K562 (cell line): Measurements from ENCODE around the gene DAB1. TPM values are rescaled to one million over a fixed set of nuclear protein-coding genes. Genes with fewer than 3 reads are reported as not detected.

ENCODE experiments used
- ATAC-seq: fragments of 200-7000 bp; cut with Tn5 transposase; 3 replicates; pipeline ENCODE4 v1.9.1; 2020; ENCODE audit warnings: moderate library complexity
- BruUV-seq: library from RNA; stranded (reverse); fragments of 400-500 nt; replicated peaks from 2 replicates; lab custom pipeline; 2021; lab: Mats Ljungman, UMichigan
- CTCF ChIA-PET: fragments of 300-600 bp; formaldehyde crosslinking; extraction: SDS; loops from one replicate; lab custom pipeline; 2021; ENCODE audit warnings: low intra/inter-chr PET ratio; lab: Yijun Ruan, JAX
- POLR2A ChIA-PET: fragments of 300-600, 350-650 bp; sonication (Branson Sonifier 250); formaldehyde crosslinking; extraction: SDS; loops from one replicate; lab custom pipeline; 2021; ENCODE audit warnings: antibody characterized with exemption, inconsistent platforms; lab: Yijun Ruan, JAX
- DNase-seq, 4 experiments: peaks; one replicate each; pipeline versions ENCODE4 v3.0.0 to v3.0.0-alpha.2; 2011 to 2018; ENCODE audit warnings: low spot score in 3 of 4, mixed read lengths in 3 of 4; ENCODE audit errors: extremely low read depth in 1 of 4
- FAIRE-seq: peaks from 2 replicates; lab custom pipeline; 2011; peaks lifted over from hg19 to GRCh38; lab: Jason Lieb, UNC
- H2AFZ ChIP-seq: 2 replicates; pipeline ENCODE4 v1.6.0; 2011; ENCODE audit warnings: low read depth, low read length, control low read depth, inconsistent platforms
- H3K27ac ChIP-seq: fragments of 200-600 bp; 3 replicates; pipeline ENCODE4 v1.8.0; 2011; ENCODE audit warnings: low read depth, mild to moderate bottlenecking, control low read depth, inconsistent platforms, low read length, moderate library complexity, mixed read lengths; ENCODE audit errors: extremely low read depth
- H3K27me3 ChIP-seq, 2 experiments: fragments of 300-600 bp in 1 of 2; 2 replicates in 1 of 2; 3 replicates in 1 of 2; pipeline versions ENCODE4 v1.6.0 to v1.8.0; 2011; ENCODE audit warnings: inconsistent platforms in 2 of 2, low read length in 2 of 2, mild to moderate bottlenecking in 1 of 2, mixed read lengths in 1 of 2, moderate library complexity in 1 of 2; ENCODE audit not compliant: control insufficient read depth in 2 of 2, insufficient read depth in 2 of 2
- H3K36me3 ChIP-seq: fragments of 300-600 bp; 3 replicates; pipeline ENCODE4 v1.8.0; 2011; ENCODE audit warnings: mild to moderate bottlenecking, low read length, inconsistent platforms; ENCODE audit not compliant: control insufficient read depth, insufficient read depth
- H3K4me1 ChIP-seq, 2 experiments: fragments of 200-600 bp in 1 of 2; replicated peaks in 1 of 2; 2 replicates in 1 of 2; 3 replicates in 1 of 2; pipeline versions ENCODE4 v1.5.1 to v1.8.0; 2011; ENCODE audit warnings: inconsistent platforms in 2 of 2, low read length in 2 of 2, mild to moderate bottlenecking in 1 of 2, mixed read lengths in 1 of 2, moderate library complexity in 1 of 2; ENCODE audit not compliant: control insufficient read depth in 2 of 2, insufficient read depth in 2 of 2
- H3K4me2 ChIP-seq: 2 replicates; pipeline ENCODE4 v1.6.1; 2011; ENCODE audit warnings: low read length, control low read depth, inconsistent platforms, mixed read lengths; ENCODE audit not compliant: insufficient read depth
- H3K4me3 ChIP-seq: fragments of 200-600 bp; sonication (generic), shearing (Covaris generic); 2 replicates; pipeline ENCODE4 v1.5.1; 2016; ENCODE audit warnings: control low read depth, inconsistent platforms
- H3K79me2 ChIP-seq: fragments of 200-600 bp; 3 replicates; pipeline ENCODE4 v1.8.0; 2011; ENCODE audit warnings: low read length, inconsistent platforms; ENCODE audit not compliant: control insufficient read depth, insufficient read depth
- H3K9ac ChIP-seq, 2 experiments: 2 replicates each; pipeline versions ENCODE4 v1.6.0 to v1.6.1; 2011; ENCODE audit warnings: low read depth in 2 of 2, low read length in 2 of 2, control low read depth in 1 of 2, inconsistent platforms in 1 of 2, mild to moderate bottlenecking in 1 of 2, mixed read lengths in 1 of 2; ENCODE audit not compliant: insufficient read depth in 1 of 2
- H3K9me1 ChIP-seq: one replicate; pipeline ENCODE4 v1.6.0; 2011; ENCODE audit warnings: inconsistent platforms, mild to moderate bottlenecking, low read length, moderate library complexity; ENCODE audit not compliant: control insufficient read depth, insufficient read depth
- H3K9me3 ChIP-seq: replicated peaks from 2 replicates; pipeline ENCODE4 v1.5.1; 2011; ENCODE audit warnings: low read depth, low read length, inconsistent platforms; ENCODE audit not compliant: control insufficient read depth, insufficient read depth
- H4K20me1 ChIP-seq: replicated peaks from 2 replicates; pipeline ENCODE4 v1.6.1; 2011; ENCODE audit warnings: low read length, inconsistent platforms, mixed read lengths; ENCODE audit not compliant: control insufficient read depth, insufficient read depth
- HBP1 ChIP-seq: fragments of 450-650 bp; formaldehyde crosslinking; IDR thresholded peaks from 2 replicates; pipeline ENCODE4 v1.4.0; 2022; ENCODE audit warnings: missing genetic modification characterization
- HMG20A ChIP-seq: fragments of 450-650 bp; formaldehyde crosslinking; conservative IDR thresholded peaks from 2 replicates; pipeline ENCODE4 v1.4.0; 2020; ENCODE audit warnings: mild to moderate bottlenecking, mixed read lengths
- MAFF ChIP-seq: IDR thresholded peaks from 2 replicates; pipeline ENCODE4 v1.6.1; 2012; ENCODE audit warnings: low read length, improper control_type of control experiment
- NFE2 ChIP-seq: IDR thresholded peaks from 2 replicates; pipeline ENCODE4 v1.6.1; 2014; ENCODE audit warnings: antibody characterized with exemption, low read depth
- POLR3G ChIP-seq: IDR thresholded peaks from 2 replicates; pipeline ENCODE4 v1.6.1; 2011; ENCODE audit not compliant: insufficient read length, insufficient replicate concordance; ENCODE audit errors: extremely low read depth
- ZNF717 ChIP-seq: fragments of 250-450 bp; sonication (Bioruptor Pico); IDR thresholded peaks from 2 replicates; pipeline ENCODE4 v1.5.0; 2021
- WGBS: fragments of 100-300 bp; shearing (Covaris generic); methylation state at CpG from one replicate; pipeline ENCODE4 v1.1.6; 2016; ENCODE audit warnings: low coverage, mixed read lengths; ENCODE audit not compliant: insufficient coverage; ENCODE audit errors: missing lambda C conversion rate; 5-methylcytosine and 5-hydroxymethylcytosine counted together
- in situ Hi-C: fragments of 300-500 bp; cut with MboI; formaldehyde crosslinking; loops from 4 replicates; pipeline ENCODE4 v1.15.0; 2018; ENCODE audit warnings: inconsistent platforms, mixed read lengths
- intact Hi-C: fragments of 100-400 bp; cut with micrococcal nuclease; formaldehyde crosslinking; loops from 2 replicates; pipeline ENCODE4 v1.14.2; 2022
- polyA plus RNA-seq, 8 experiments: library from polyadenylated mRNA; depleted of rRNA in 4 of 8; stranded (reverse) in 5 of 8; unstranded in 3 of 8; fragments of >200 nt; fragmentation: Nextera tagmentation in 2 of 8; fragmentation: Illumina TruSeq in 1 of 8; extraction: Ambion mirVana in 2 of 8; extraction: Trizol in 1 of 8; gene quantifications; 2 replicates each; pipeline versions ENCODE4 v1.2.1 to v1.2.3, GENCODE V29; 2011 to 2014; ENCODE audit warnings: inconsistent platforms in 1 of 8, missing spikeins in 1 of 8
- total RNA-seq, 7 experiments: library from RNA; depleted of rRNA in 6 of 7; stranded (reverse); fragments of >200 nt in 6 of 7; fragmentation: Illumina TruSeq in 2 of 7; extraction: Trizol in 2 of 7; gene quantifications; 2 replicates each; pipeline versions ENCODE4 v1.2.1 to v1.2.3, GENCODE V29; 2011 to 2021; ENCODE audit warnings: low replicate concordance in 1 of 7
- TF ChIP-seq, protein P1 (sequence below): fragments of 450-650 bp; IDR thresholded peaks from 2 replicates; pipeline ENCODE4 v1.6.1; 2016; ENCODE audit warnings: mild to moderate bottlenecking, moderate library complexity

DAB1 gene
- total and polyA plus RNA-seq, 9 of the 15 experiments (the other 6 are each of a cell fraction or from before 2014, with no cell fraction given): not detected

- in situ Hi-C loops (no loop called here), intact Hi-C loops (no loop called here)
- Histone ChIP-seq H3K9me1 (no peaks in the 10 kb centered on the region), H3K9me3 (no peaks in the 10 kb centered on the region), H4K20me1 (no peaks in the 10 kb centered on the region), H3K79me2 (no peaks in the 10 kb centered on the region), H3K27ac (no peak overlapping the region), H3K4me1 (no peaks in the 10 kb centered on the region), H3K27me3 (peaks cover 0 to 6% of the 10 kb centered on the region in 2 experiments; a peak in 1 of 5 replicates), H3K4me3 (no peak overlapping the region), H2AFZ (no peak overlapping the region), H3K4me2 (no peak overlapping the region), H3K36me3 (no peaks in the 10 kb centered on the region), H3K9ac (no peak overlapping the region)
- FAIRE-seq (no peak), ATAC-seq (no peak), DNase-seq (no peak)
- BruUV-seq: no TSS peak
- CTCF ChIA-PET: no interaction called here
- TF ChIP-seq HMG20A (CRISPR knock-in tag): no peak
- no peak for TF ChIP-seq HBP1 (CRISPR knock-in tag)
- TF ChIP-seq, protein P1, sequence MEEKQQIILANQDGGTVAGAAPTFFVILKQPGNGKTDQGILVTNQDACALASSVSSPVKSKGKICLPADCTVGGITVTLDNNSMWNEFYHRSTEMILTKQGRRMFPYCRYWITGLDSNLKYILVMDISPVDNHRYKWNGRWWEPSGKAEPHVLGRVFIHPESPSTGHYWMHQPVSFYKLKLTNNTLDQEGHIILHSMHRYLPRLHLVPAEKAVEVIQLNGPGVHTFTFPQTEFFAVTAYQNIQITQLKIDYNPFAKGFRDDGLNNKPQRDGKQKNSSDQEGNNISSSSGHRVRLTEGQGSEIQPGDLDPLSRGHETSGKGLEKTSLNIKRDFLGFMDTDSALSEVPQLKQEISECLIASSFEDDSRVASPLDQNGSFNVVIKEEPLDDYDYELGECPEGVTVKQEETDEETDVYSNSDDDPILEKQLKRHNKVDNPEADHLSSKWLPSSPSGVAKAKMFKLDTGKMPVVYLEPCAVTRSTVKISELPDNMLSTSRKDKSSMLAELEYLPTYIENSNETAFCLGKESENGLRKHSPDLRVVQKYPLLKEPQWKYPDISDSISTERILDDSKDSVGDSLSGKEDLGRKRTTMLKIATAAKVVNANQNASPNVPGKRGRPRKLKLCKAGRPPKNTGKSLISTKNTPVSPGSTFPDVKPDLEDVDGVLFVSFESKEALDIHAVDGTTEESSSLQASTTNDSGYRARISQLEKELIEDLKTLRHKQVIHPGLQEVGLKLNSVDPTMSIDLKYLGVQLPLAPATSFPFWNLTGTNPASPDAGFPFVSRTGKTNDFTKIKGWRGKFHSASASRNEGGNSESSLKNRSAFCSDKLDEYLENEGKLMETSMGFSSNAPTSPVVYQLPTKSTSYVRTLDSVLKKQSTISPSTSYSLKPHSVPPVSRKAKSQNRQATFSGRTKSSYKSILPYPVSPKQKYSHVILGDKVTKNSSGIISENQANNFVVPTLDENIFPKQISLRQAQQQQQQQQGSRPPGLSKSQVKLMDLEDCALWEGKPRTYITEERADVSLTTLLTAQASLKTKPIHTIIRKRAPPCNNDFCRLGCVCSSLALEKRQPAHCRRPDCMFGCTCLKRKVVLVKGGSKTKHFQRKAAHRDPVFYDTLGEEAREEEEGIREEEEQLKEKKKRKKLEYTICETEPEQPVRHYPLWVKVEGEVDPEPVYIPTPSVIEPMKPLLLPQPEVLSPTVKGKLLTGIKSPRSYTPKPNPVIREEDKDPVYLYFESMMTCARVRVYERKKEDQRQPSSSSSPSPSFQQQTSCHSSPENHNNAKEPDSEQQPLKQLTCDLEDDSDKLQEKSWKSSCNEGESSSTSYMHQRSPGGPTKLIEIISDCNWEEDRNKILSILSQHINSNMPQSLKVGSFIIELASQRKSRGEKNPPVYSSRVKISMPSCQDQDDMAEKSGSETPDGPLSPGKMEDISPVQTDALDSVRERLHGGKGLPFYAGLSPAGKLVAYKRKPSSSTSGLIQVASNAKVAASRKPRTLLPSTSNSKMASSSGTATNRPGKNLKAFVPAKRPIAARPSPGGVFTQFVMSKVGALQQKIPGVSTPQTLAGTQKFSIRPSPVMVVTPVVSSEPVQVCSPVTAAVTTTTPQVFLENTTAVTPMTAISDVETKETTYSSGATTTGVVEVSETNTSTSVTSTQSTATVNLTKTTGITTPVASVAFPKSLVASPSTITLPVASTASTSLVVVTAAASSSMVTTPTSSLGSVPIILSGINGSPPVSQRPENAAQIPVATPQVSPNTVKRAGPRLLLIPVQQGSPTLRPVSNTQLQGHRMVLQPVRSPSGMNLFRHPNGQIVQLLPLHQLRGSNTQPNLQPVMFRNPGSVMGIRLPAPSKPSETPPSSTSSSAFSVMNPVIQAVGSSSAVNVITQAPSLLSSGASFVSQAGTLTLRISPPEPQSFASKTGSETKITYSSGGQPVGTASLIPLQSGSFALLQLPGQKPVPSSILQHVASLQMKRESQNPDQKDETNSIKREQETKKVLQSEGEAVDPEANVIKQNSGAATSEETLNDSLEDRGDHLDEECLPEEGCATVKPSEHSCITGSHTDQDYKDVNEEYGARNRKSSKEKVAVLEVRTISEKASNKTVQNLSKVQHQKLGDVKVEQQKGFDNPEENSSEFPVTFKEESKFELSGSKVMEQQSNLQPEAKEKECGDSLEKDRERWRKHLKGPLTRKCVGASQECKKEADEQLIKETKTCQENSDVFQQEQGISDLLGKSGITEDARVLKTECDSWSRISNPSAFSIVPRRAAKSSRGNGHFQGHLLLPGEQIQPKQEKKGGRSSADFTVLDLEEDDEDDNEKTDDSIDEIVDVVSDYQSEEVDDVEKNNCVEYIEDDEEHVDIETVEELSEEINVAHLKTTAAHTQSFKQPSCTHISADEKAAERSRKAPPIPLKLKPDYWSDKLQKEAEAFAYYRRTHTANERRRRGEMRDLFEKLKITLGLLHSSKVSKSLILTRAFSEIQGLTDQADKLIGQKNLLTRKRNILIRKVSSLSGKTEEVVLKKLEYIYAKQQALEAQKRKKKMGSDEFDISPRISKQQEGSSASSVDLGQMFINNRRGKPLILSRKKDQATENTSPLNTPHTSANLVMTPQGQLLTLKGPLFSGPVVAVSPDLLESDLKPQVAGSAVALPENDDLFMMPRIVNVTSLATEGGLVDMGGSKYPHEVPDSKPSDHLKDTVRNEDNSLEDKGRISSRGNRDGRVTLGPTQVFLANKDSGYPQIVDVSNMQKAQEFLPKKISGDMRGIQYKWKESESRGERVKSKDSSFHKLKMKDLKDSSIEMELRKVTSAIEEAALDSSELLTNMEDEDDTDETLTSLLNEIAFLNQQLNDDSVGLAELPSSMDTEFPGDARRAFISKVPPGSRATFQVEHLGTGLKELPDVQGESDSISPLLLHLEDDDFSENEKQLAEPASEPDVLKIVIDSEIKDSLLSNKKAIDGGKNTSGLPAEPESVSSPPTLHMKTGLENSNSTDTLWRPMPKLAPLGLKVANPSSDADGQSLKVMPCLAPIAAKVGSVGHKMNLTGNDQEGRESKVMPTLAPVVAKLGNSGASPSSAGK: no peak
- TF ChIP-seq ZNF717 (CRISPR knock-in tag): no peak
- no peak for TF ChIP-seq MAFF
- TF ChIP-seq POLR3G: no peak
- no peak for TF ChIP-seq NFE2
- POLR2A ChIA-PET: no interaction called here
- 3% methylated on average over 4 of the region's 4 CpGs for WGBS
Measured at GRCh38 chr1:56979986-56980755, 443.7 kb downstream of the DAB1 start.
